ENCODE results near the gene VASN.
"Not testable (repeated sequence)": the region's sequence is repeated elsewhere in the genome, so short reads cannot be mapped to it uniquely, and the experiment has no call there.

VASN gene

DNA sequence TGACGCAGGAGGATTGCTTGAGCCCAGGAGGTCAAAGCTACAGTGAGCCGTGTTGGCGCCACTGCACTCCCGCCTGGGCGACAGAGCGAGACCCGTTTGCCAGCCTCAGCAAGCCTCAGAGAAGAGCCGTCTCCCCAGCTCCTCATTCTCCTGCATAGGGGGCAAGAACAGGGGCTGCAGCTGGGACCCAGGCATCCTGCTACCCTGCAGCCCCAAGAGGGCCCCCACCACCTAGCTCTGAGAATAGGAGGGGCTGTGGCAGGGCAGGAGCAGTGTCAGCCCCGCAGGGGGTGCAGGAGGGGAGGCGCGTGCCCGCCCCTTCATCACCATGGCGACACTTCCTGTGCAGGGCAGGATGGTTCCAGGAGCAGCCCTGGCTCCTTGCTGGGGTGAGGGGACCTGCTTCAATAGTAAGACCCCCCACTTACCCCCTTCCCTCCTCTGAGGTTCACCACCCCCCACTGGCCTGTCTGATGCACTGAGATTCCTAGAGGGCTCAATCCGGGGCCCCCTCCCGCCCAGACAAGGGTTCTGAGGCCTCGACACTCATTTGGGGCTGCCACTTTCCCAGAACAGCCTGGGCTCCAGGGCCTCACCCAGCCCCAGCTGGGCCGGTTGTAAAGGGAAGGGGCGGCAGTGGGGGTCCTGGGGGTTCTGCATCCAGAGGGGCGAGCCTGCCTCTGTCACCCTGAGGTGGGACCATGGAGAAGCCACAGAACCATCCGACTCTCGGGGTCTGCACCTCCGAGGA, 20.2 kb downstream of the VASN start:
- DNase-seq = peak; percentile 39
- no peak overlapping the region for H3K4me3 Mint-ChIP-seq
- peak overlapping the region; percentile 57 for H3K27ac Mint-ChIP-seq
- H3K27me3 Mint-ChIP-seq (ENCODE audit: low read depth, poor library complexity) = peaks cover 4% of the 10 kb centered on the region
- H3K36me3 Mint-ChIP-seq (ENCODE audit: low read depth) = no peaks in the 10 kb centered on the region
- H3K4me1 Mint-ChIP-seq = peaks cover 72% of the 10 kb centered on the region
- no peaks in the 10 kb centered on the region for H3K9me3 Mint-ChIP-seq
- TF ChIP-seq, protein P1, sequence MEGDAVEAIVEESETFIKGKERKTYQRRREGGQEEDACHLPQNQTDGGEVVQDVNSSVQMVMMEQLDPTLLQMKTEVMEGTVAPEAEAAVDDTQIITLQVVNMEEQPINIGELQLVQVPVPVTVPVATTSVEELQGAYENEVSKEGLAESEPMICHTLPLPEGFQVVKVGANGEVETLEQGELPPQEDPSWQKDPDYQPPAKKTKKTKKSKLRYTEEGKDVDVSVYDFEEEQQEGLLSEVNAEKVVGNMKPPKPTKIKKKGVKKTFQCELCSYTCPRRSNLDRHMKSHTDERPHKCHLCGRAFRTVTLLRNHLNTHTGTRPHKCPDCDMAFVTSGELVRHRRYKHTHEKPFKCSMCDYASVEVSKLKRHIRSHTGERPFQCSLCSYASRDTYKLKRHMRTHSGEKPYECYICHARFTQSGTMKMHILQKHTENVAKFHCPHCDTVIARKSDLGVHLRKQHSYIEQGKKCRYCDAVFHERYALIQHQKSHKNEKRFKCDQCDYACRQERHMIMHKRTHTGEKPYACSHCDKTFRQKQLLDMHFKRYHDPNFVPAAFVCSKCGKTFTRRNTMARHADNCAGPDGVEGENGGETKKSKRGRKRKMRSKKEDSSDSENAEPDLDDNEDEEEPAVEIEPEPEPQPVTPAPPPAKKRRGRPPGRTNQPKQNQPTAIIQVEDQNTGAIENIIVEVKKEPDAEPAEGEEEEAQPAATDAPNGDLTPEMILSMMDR (IDR thresholded peaks at IDR 0.05) = no peak

DNA sequence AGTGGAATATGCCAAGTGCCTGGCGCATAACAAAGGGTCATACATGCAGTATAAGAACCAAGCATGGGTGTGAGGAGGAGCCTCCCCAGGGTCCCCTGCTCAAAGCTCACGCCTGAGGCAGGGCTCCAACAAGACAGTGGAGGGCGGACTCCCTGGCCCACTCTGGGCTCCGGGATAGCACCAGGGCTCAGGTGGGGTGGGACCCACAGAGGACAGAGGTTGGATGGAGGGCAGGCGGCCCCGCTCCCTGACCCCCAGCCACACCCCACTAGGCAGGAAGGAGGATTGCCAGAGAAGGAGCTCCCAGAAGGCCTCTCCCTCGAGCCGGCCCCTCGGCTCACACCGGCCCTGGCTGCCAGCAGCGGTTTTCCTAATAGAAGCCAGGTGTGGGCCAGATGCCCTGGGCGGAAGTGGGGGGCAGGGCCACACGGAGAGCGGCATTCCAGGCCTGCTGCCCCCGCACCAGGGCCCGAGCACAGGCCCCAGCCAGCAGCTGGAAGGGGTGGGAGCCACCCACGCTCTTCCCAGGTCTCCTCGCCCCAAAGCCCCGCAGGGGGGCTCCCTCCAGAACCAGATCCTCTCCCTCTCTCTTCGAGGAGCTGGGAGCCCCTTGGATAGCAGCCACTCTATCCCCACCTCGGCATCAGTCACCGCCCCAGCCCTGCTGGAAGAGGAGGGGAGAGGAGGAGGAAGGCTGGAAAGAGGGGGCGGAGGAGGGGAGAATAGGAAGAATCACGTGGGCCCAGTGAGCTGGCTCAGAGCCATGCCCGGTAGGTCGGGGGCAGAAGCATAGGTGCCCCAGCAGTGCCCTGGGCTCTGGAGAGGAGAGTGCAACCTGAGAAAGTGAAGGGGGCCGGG, 21.0 kb downstream of the VASN start:
- H3K4me3 Mint-ChIP-seq = no peak overlapping the region

DNA sequence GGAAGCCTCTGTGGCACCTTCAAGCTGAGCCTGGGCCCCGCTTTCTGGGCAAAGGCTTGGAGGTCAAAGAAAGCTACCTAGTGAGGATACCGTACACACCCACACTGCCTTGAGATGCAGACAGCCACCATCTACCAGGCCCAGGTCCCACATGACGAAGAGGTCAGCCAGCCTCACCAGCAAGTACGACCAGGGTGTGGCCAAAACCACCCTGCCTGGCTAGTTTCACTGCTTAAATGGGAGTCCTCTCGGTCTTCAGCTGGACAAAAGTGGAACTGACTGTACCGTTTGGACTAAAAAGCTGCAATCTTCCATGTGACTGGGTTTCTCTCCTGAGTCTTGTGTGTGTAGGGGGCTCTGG, 21.6 kb downstream of the VASN start:
- DNase-seq = no peak
- Mint-ChIP-seq H3K9me3 (no peaks in the 10 kb centered on the region), H3K4me1 (peaks cover 66% of the 10 kb centered on the region), H3K4me3 (no peak overlapping the region), H3K36me3 (ENCODE audit: low read depth) (no peaks in the 10 kb centered on the region), H3K27me3 (ENCODE audit: low read depth, poor library complexity) (peaks cover 4% of the 10 kb centered on the region), H3K27ac (peak overlapping the region; percentile 85)
- TF ChIP-seq, protein P1 (IDR thresholded peaks at IDR 0.05) = no peak

More for the DNA sequence above, 21.0 kb downstream of the VASN start:
- no peaks in the 10 kb centered on the region for H3K9me3 Mint-ChIP-seq
- H3K27ac Mint-ChIP-seq = peak overlapping the region; percentile 85
- peaks cover 4% of the 10 kb centered on the region for H3K27me3 Mint-ChIP-seq (ENCODE audit: low read depth, poor library complexity)
- H3K4me1 Mint-ChIP-seq = peaks cover 66% of the 10 kb centered on the region
- TF ChIP-seq, protein P1 (IDR thresholded peaks at IDR 0.05) = no peak
- H3K36me3 Mint-ChIP-seq (ENCODE audit: low read depth) = no peaks in the 10 kb centered on the region
- DNase-seq = peak; percentile 64

DNA sequence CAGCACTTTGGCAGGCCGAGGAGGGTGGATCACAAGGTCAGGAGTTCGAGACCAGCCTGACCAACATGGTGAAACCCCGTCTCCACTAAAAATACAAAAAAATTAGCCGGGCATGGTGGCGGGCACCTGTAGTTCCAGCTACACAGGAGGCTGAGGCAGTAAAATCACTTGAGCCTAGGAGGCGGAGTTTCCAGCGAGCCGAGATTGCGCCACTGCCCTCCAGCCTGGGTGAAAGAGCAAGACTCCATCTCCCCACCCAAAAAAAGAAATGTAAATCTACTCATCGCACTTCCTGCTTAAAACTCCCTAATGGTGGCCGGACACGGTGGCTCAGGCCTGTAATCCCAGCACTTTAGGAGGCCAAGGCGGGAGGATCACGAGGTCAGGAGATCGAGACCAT, 22.2 kb downstream of the VASN start:
- H3K27me3 Mint-ChIP-seq (ENCODE audit: low read depth, poor library complexity); H3K9me3 Mint-ChIP-seq; H3K4me3 Mint-ChIP-seq; H3K36me3 Mint-ChIP-seq (ENCODE audit: low read depth); DNase-seq; H3K27ac Mint-ChIP-seq: not testable (repeated sequence)
- peaks cover 63% of the 10 kb centered on the region for H3K4me1 Mint-ChIP-seq

DNA sequence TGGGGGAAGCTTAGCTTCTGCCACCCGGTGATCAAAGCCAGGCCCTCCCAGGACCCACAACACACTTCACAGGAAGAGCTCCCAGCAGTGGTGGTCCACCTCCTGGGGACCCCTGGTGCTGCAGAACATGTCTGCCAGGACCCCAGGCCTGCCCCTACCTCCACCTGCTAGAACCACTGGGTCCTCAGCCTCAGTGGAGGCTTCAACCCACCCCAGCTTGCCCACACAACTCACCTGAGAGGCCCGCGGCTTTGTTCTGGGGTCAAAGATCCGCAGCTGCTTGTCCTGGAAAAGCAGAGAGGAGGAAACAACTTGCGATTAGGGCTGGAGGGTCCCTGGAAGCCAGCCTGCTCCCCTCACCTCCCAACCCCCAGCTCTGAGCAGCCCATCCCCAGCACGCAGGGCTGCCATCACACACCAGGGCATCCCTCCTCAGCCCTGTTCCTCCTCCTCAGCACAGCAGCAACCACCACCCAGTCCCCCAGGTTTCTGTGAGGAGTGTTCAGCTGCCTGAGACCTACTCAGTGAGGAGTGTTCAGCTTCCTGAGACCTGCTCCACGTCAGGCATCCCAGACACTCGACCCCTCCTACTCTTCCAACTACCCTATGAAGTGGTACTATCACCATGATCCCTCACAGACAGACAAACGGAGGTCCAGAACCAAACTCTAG, 23.5 kb downstream of the VASN start:
- H3K4me3 Mint-ChIP-seq = no peak overlapping the region
- H3K27ac Mint-ChIP-seq = peak overlapping the region; percentile 73
- no peaks in the 10 kb centered on the region for H3K9me3 Mint-ChIP-seq
- no peaks in the 10 kb centered on the region for H3K36me3 Mint-ChIP-seq (ENCODE audit: low read depth)
- TF ChIP-seq, protein P1 (IDR thresholded peaks at IDR 0.05) = no peak
- H3K4me1 Mint-ChIP-seq = peaks cover 50% of the 10 kb centered on the region
- H3K27me3 Mint-ChIP-seq (ENCODE audit: low read depth, poor library complexity) = peaks cover 1% of the 10 kb centered on the region
- DNase-seq = no peak

Data from nephron progenitor cell (in vitro differentiated cells).